Stimulated activated naive CD4-positive, alpha-beta T cell (primary cell): ENCODE data around the gene NTNG2.
"Not testable (repeated sequence)": the region's sequence is repeated elsewhere in the genome, so short reads cannot be mapped to it uniquely, and the experiment has no call there.

Source experiments
- DNase-seq, 6 experiments: peaks; one replicate each; lab custom pipeline; 2025; lab: John Stamatoyannopoulos, UW

NTNG2 gene, protein sequence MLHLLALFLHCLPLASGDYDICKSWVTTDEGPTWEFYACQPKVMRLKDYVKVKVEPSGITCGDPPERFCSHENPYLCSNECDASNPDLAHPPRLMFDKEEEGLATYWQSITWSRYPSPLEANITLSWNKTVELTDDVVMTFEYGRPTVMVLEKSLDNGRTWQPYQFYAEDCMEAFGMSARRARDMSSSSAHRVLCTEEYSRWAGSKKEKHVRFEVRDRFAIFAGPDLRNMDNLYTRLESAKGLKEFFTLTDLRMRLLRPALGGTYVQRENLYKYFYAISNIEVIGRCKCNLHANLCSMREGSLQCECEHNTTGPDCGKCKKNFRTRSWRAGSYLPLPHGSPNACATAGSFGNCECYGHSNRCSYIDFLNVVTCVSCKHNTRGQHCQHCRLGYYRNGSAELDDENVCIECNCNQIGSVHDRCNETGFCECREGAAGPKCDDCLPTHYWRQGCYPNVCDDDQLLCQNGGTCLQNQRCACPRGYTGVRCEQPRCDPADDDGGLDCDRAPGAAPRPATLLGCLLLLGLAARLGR

DNA sequence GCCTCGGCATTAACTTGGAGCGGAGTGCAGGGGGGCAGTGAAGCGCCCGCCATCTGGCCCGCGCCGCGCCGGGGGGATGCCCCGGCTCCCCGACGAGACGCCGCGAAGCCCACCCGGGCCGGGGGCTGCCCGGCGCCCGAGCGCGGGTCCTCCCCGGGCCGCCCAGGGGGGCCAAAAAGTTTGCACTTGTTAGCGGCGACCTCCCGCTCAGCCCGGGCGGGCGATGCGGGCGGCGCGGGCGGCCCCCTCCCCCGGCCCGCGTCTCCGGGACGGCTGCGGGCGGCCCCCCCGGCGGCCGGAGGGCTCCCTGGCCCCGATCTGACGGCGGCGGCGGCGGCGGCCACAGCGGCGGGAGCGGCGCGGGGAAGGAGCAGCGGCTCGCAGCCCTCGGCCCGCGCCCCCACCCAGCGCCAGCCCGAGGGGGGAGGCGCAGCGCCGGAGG, at the start of gene NTNG2:
Gene NTNG2 (plus strand): TSS at position 316 of the 442 bp plus-strand sequence. CDS start 4,774 bp downstream, outside the sequence.
- no peak for DNase-seq

DNA sequence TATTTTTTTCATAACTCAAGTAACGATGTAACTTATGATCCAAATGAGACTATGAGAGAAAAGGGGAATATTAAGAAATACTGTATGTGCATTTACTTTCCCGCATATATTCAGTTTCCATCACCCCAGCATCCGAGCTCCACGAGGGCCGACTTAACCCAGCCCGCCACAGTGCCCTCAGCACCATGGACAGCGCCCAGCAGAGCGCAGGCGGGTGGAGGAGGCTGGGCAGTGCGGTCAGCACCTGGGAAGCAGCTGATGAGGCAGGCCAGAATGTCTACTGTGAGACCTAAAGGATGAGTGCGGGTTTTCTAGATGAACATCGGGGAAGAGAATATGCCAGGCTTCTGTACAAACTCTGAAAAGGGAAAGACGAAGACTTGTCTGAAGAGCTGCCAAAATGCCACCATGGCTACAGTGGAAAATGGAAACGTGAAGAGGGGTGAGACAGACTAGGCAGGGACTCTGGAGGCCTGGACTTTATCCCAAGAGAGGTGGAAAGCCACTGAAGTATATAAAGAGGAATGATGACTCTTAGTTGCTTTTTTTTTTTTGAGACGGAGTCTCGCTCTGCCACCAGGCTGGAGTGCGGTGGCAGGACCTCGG, 47.7 kb upstream of the NTNG2 start:
- peak in 3 of 6 experiments; percentile 5 to 21 (median 14) for DNase-seq

DNA sequence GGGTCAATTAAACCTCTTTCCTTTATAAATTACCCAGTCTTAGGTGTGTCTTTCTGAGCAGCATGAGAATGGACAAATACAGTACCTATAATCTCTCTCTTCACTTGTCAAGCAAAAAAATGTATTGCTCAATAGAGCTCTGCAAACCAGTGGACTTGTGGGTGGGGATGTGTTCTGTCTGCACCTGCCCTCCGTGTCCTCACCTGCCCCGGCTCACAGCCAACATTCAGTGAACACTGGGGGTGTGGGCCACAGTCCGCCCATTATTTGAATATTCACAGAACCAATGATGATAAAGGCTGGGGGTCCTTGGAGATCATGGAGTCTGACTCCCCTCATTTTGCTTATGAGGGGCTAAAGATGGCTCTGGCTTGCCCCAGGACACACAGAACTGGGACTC, 45.3 kb upstream of the NTNG2 start:
- no peak for DNase-seq

DNA sequence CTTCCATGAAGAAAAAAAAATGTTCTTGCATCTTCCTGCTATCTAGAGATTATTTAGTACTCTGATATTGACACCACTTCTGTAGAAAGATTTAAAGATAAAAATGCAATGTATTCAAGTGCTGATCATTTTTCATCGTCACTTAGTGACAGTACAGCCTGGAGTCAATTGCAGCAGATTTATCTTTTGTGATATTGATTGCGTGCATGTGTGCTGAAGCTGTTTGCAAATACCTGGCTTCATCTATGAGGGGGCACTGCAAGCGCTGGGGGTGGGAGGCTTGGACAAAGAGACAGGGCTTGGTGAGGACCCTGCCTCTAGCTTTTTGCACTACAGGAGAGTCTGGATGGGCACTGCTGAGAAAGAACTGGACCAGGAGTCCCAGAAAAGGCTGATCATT, 44.2 kb upstream of the NTNG2 start:
- no peak for DNase-seq

DNA sequence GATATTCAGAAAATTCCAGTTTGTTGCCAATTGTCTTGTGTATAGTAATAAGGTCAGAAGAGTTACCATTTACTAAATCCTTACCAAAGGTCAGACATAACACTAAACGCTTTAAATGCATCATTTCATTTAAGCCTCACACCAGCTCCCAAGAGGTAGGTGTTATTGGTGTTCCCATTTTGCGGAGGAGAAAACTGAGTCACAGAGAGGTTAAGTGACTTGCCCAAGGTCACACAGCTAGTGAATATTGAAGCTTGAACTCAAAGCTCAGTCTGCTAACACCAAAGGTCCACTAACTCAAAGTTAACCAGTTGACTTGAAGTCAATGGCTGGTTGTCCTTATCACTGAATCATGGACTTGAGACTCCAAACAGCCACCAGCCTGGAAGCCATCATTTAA, 40.8 kb upstream of the NTNG2 start:
- no peak for DNase-seq

DNA sequence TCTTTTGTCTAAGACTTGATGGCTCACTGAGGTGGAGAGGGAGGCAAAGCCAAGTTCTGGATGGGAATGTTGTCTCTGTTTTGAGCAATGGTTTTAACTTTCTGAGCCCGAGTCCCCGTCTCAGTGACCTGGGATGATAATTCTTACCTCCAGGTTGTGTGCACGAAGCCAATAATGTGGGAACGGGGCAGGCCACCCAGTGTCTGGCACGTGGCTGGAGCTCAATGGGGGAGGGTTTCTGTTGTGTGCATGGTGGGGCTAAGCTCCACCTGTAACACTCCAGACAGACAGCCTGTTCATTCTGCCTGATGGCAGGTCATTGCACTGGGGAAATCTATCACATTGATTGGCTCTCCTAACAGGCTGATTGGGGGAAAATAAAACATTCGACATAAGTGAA, 37.1 kb upstream of the NTNG2 start:
- no peak for DNase-seq

DNA sequence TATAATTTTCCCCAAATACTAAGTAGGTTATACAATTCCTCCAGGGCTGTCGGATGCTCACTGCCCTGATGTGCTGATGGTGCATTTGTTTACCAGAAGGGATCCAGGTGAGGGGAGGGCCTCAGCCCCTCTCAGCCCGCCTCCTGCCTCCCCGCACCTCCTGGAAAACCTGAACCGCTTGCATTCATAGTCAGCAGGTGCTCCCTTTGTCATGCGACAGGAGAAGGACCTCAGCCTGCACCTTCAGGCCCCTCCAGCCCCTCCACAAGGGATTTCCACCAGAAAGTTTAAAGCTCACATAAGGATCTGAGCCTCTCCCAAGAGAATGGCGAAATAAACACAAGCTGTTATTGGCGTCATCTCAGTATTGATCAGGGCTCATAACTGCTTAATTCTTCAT, 36.5 kb upstream of the NTNG2 start:
- DNase-seq = no peak

DNA sequence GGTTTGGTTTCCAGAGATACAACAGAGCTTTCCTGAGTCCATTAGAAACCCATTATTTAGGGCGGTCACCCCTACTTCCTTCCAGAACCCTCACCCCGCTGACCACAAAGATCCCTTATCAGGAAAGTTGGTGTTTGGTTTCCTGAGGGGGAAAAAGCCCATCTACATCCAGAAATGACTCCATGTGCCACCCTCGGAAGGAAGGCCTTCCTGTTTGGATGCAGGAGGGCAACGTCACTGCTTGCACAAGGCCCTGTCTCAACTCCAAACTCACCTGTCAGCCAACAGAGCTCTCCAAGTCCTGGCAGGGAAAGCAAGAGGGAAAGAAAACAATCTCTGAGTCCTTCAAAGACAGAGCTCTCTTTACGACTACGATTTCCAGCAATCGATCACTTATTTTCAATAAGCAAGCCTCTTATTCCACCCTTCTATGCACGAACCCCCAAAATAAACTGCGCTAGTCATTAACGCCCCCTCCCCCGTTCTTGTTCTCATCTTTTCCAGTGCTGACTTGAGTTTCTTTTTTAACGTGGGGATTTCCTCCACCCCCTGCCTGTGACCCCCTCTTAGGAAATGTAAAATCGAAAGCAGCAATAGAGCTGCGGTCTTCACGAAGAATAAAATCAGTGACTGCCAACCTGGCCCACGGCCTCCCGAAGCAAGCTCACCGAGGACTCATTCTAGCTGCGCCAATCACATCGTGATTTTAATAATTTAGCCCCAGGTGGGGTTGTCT, 35.7 kb upstream of the NTNG2 start:
- no peak for DNase-seq

DNA sequence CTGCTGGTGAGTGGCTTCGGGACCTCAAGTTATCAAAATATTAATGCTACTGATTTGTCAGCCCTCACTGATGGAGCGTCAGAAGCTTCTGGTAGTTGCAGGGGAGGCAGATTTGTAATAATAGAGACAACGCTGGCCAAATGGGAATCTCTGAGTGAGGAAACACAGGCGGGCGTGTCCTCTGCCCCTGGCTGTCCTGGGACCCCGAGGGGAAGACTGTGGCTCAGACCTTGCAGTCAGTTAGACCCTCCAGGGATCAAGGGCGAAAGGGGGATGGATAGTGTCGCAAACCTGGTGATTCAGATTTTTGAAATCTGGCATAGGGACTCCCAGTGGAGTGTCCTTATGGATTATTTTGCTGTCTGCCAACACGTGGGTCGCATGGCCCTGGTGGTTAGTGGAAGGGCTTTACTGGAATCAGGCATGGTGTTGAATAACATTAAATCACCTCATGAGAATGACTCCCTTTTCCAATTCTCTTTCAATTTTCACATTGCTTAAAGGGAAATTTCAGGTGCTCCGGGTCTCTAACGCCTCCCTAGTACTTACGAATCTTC, 35.1 kb upstream of the NTNG2 start:
- no peak for DNase-seq

DNA sequence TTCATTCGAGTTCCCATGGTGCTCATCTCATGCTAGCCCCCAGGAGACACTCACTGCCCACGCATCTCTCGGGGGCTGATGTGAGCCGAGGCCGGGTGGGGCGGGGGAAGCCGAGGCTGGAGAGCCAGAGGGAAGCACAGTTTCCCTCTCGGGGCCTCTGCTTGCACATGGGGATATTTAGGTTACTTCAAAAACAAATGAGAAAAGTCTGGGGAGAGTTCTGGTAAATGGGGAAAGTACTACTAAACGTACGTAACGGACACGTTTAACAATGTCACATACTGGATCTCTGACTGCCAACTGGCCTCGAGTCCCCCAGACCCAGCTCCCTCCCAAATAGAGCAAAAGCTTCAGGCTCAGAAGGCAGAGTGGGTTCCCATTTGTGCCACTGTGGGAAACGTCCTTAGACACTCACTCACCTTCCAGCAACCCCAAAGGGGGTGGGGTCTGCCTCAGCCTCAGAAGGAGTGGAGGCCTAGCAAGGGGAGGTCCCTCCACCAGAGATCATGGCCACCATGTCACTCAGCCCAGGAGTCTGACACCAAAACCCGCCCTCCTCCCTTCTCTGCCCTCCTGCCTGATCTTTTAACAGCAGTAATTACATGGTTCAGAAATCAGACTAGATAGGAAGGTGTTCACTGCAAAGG, 33.8 kb upstream of the NTNG2 start:
- no peak for DNase-seq

DNA sequence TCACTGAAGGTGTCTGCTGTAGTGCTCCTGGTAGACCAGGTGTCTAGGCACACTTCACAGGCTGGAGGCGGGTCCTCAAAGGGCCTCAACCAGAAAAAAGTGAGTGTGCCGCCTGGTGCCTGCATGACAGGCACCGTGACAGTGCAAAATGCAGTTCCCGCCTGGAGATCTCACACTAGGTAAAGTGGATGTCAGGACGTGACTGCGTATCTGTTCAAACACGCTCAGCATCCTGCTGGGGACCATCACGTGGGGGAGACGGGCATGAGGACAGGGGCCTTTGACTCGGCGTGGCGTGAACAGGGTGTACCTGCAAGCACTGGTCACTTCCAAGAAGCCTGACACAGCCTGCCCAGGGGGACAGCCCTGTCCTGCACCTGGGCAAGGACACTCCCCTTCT, 32.3 kb upstream of the NTNG2 start:
- DNase-seq = no peak

DNA sequence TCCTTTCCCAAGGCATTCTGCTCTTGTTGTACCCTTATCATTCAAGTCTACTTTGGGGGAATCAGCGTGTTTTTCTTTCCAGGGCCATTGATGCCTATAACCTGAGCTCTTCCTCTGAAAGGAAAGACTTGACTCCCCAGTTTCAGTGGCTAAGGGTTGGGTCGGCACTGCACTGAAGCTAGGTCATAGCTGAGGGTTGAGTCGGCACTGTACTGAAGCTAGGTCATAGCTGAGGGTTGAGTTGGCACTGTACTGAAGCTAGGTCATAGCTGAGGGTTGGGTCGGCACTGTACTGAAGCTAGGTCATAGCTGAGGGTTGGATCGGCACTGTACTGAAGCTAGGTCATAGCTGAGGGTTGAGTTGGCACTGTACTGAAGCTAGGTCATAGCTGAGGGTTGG, 27.8 kb upstream of the NTNG2 start:
- not testable (repeated sequence) for DNase-seq

DNA sequence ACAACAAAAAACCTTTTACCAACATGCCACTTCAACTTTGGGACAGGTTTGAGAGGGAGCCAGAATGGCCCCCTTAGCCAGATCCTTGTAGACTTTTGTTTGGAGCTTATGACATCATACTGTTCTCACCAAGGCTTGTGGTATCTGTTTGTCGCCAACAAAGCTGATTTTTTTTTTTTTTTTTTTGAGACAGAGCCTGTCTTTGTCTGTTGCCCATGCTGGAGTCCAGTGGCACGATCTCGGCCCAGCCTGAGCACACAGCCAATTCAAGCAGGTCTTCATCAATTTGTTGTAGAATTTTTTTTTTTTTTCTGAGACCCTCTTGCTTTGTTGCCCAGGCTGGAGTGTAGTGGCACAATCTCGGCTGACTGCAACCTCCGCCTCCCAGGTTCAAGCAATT, 26.4 kb upstream of the NTNG2 start:
- no peak for DNase-seq

DNA sequence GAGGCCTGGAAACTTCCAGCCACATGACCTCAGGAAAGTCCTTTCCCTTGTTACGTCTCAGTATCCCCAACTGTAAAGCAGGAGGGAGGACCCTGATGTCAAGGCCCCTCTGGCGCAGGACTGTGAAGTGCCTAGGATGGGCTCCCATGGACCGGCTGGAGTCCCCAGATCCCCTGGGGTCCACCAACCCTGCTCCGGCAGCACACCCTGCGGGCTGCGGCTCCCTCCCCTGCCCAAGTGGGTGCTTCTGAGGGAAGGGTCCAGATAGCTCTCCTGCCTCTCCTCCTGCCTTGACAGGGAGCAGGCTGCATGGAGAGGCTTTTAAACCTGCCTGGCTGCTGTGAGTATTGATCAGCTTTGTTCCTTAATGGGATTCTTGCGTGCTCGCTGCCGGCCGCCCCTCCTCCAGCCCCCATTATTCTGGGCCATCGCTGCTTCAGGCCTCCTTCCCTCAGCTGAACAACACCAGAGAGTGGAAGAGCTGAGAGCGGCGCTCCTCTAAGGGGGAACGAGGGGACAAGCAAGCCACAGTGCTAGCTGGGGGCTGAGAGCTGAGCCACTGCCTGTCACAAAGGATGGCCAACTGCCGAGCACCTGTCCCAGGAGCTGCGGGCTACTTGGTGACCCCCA, 25.6 kb upstream of the NTNG2 start:
- DNase-seq = no peak

DNA sequence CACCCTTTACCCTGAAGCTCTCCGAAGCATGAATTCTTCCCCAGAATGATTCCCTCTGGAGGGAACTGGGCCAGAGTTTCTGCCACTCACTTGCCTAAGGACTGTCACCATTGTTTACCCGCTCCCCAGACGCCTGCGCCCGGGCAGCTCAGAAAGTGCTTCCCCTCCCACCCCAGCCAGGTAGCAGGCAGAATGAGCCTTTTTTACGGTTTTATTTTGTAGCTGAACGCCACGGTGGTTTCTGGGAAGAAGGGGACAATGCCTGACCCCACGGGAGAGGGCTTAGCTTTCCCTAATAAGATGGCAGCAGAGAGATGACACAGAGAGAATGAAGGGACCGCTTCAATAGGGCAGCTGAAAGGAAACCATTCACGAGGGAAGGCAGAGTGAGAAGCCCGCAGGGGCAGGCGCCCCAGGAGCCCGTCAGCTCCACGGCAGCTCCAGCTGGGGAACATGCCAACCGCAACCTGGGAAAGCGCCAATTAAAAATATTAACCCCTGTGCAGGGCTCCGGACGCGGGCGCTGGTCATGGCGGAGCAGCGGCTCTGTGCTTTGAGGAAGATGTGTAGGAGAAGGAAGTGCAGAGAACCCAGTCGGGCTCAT, 20.4 kb upstream of the NTNG2 start:
- no peak for DNase-seq

DNA sequence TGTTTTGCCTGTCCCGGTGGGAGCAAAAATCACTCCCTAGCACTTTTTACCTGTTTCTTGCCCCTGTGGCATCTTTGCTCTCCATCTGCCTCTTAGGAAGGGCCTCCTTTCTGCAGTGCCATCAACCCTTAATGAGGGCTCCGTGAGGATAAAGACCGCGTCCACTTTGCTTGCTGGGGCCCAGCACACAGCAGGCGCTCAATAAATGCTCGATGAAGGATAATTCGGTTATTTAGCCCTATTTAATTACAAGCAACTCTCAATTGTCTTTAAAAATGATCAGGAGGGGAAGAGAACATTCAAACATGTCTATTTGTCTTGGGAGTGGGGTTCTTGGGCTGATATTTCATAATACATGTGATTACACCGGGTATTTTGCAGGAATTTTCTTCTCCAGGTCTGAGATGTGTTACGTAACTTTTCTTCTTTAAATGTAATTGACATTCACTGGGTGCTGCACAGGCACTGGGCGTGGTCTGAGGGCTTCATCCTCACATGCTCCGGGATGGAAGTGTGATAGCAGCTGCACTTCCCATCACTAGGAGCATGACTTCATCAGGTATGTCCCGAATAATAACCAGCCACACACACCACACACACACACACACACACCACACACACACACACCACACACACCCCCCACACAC, 19.8 kb upstream of the NTNG2 start:
- DNase-seq = no peak

DNA sequence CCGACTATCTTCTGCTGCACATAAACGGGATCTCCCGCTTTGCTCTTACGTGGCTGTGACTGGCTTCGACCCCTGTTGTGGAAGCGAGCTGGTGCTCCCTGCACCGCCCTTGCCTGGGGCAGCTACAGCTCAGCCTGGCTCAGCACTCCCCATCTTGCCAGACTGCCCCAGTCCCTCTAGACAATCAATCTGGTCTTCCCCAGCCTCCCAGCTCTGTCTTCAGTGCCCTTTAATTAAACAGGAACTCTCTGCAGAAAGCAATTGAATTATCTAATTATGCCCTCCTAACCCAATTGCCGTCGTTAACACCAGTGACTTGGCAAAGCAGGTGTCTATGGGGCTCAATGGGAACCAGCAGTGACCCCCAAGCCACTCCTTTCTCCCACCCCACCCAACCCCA, 18.9 kb upstream of the NTNG2 start:
- no peak for DNase-seq

DNA sequence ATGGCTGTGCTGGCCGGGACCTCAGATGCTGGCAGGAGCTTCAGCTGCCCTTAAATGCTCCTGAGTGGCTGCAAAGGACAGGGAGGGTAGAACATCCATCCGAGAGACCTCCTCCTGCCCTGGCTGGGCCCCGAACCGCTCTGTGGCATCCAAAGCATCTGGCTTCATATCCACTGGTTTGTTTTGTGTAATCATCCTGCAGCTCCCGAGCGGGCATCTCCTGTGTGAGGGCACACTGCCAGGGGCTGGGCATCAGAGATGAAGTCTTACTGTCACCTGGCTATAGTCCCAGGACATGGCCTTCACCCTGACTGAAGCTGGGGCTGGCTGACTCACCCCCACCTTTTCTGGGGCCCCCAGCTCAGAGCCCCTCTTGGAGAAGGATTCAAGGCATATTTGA, 18.5 kb upstream of the NTNG2 start:
- DNase-seq = no peak

DNA sequence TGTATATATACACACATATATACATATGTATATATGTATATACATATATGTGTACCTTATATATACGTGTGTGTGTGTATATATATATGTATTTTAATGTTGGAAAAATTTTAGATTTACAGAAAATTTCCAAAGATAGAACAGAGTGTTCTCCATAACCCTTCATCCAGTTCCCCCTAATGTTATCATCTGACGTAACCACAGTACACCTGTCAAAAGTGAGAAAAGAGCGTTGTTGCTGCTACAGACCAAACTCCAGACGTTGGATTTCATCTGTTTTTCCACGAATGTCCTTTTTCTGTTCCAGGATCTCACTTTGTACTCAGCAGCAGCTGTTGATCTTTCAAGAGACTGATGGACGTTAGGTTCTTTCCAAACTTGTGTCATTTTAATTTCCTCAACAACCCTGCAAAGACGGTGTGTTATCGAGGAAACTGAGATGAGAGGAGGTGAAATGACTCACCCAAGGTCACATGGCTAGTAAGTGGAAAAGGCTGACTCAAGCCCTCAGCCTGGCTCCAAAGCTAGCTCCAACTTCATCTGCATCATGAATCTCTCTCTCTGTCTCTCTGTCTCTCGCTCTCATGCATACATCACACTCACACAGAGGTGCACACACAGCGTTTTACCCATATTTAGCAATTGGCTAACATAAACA, 17.0 kb upstream of the NTNG2 start:
- no peak for DNase-seq

DNA sequence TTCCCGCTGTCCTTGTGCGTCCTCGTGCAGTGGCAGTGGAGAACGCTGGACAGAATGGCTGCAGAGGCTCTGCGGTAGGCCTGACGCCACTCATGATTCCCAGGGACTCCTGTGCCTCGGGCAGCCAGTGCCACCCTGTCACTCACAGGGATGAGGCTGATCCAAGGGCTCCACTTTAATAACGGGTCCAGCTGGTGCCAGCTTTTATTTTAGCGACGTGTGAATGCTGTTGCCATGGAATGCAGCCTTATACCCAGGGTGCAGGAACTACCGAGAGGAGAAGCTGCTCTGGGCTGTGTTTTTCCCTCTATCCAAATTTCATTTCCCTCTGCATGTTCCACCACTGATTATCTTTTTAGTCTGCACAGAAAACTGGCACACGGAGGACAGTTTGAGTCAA, 15.8 kb upstream of the NTNG2 start:
- no peak for DNase-seq
